HG03139 (cell line): ENCODE results near the gene PPP1R10.
"Not testable (repeated sequence)": the region's sequence is repeated elsewhere in the genome, so short reads cannot be mapped to it uniquely, and the experiment has no call there.

Source experiments
- ATAC-seq: cut with Tn5 transposase; IDR thresholded peaks from one replicate; pipeline ENCODE4 v1.9.1; 2021; ENCODE audit not compliant: unreplicated experiment

Gene PPP1R10

DNA sequence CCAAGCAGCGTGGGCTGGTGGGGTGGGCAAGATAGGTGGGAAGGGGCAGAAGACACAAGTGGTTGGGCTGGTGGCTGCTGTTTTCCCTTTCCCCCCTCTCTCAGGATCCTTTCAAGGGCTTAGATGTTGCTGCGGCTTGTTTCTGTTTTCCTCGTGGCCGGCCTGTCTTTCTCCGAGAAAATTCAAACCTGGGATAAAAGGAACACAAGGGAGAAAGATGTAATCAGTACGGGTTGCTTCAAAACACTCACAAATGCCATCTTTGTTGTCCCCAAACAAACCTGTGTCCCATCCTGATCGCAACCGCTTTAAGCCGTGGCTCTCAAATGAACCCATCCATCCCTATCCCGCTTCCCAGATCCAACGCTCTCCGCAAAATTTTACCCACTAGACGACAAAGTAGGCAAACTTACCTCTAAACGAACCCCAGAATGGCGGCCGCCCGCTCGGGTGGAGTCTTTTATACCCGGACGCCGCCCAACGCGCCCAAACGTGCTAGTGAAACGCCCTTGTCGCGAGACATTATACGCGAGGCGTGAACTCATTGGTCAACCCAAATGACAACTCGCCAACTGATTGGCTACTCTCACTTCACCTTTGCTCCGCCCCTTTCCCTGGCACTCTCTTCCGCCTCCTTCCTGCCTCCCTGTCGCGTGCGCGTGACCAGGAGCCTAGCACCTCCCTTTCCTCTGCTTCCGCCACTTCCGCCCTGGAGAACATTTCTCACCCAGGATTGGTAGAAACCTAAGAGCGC is at the start of gene PPP1R10:
Gene PPP1R10 (minus strand): TSS at position 433 of the 754 bp plus-strand sequence. CDS start 7,299 bp downstream, outside the sequence.
- peak; percentile 61 for ATAC-seq

DNA sequence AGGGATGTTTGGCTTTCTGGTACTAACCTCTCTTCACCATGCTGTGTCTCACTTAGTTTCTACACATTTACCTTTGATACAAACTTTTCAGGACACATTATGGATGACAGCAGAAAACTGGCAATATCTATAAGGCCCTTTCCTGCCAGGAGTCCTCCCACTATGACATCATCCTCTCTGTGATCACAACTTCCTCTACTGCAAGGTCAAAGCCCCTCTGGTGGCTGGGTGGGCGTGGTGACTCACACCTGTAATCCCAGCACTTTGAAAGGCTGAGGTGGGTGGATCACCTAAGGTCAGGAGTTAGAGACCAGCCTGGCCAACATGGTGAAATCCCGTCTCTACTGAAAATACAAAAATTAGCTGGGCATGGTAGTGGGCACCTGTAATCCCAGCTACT is 49.3 kb upstream of the PPP1R10 start:
- not testable (repeated sequence) for ATAC-seq

DNA sequence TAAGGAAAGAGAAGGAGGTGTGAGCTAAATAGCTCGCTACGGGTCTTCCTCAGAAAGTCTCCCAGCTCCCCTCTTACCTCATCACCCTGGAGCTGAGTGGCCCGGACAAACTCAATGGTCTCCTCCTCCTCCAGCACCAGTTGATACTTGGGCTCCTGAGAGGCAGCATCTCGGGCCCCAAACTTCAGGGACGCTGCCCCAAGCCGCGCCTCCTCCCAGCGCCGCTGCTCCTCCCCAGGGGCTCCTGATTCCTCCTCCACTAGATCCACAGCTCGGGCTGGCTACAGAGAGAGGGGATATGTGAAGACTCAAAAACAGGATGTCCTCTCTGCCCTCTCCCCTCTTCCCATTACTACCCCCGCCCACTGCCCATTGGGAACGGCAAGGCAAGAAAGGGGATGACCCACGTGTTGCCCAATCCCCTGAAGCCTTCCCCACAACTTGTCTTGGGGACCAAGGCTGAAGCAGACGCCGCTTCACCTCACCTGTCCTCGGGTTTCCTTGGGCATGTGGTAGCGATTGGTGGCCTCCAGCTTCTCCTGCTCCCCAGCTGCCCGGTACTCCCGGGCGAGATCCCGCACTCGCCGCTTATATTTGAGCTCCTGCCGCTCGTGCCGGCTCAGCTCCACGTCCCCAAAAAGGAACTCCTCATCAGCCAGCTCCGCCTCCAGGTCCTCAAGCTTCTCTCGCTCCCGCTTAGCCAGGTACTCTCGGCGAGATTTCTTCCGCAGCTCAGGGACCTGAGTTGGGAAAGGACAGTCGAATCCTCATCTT is 48.1 kb upstream of the PPP1R10 start:
- ATAC-seq: no peak

DNA sequence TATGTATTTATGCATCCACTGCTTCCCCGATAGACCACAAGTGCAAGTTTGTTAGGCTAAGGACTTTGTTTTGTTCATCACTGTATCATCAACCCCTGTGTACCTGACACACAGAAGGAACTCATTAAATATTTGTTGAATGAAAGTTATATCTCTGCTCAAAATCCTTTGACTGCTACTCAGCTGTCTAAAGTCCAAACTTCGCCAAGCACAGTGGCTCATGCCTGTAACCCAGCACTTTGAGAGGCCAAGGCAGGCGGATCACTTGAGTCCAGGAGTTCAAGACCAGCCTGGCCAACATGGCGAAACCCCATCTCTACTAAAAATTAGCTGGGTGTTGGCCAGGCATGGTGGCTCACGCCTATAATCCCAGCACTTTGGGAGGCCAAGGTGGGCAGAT is 40.9 kb upstream of the PPP1R10 start:
- ATAC-seq: not testable (repeated sequence)

DNA sequence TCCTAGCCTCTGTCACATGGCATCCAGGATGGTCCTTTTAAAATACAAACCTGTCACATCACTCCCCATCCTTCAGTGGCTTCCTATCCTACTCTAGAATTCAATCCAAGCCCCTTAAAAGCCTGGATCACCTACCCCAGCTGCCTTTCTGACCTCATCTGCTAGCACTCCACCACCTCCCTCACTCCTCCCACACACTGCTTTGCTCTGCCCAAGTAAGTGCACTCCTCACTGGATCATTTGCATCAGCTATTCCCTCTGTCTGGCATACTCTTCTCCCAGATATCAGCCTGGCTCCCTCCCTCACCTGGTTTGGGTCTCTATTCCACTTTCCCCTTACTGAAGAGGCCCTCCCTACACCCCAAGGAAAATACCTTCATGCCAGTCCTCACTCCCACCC is 40.4 kb upstream of the PPP1R10 start:
- no peak for ATAC-seq

DNA sequence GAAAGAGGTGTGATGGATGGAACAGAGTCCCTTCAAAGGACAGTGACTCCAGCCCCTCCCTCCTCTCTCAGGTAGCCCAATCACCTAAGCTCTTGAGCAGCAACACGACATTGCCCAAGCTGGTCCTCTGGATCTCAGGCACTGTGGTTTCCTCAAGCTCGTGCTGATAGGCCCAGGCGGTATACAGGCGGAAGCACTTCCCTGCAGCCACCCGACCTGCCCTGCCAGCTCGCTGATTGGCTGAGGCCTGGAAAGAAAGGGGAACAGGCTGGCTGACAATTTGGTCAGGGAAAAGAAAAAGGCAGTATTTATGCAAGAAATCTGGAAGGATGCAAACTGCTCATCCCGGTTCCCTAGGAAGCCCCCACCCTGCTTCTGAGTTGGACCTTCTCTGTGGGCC is 39.5 kb upstream of the PPP1R10 start:
- no peak for ATAC-seq

DNA sequence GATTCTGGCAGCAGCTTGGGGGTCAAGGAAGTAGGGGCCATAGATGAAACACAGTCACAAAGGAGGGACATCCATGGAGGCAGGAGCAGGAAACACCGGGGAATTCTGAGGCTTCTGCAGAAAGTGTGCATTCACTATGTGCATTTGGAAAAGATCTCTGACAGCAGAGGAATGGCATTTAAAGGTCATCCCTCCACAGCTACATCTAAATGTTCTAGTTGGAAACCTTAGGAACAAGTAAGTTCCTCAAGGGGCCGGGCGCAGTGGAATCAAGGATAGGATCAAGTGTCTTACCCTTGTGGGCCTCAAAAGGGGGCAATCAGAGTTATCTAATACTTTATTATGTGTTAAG is 38.7 kb upstream of the PPP1R10 start:
- ATAC-seq: no peak

DNA sequence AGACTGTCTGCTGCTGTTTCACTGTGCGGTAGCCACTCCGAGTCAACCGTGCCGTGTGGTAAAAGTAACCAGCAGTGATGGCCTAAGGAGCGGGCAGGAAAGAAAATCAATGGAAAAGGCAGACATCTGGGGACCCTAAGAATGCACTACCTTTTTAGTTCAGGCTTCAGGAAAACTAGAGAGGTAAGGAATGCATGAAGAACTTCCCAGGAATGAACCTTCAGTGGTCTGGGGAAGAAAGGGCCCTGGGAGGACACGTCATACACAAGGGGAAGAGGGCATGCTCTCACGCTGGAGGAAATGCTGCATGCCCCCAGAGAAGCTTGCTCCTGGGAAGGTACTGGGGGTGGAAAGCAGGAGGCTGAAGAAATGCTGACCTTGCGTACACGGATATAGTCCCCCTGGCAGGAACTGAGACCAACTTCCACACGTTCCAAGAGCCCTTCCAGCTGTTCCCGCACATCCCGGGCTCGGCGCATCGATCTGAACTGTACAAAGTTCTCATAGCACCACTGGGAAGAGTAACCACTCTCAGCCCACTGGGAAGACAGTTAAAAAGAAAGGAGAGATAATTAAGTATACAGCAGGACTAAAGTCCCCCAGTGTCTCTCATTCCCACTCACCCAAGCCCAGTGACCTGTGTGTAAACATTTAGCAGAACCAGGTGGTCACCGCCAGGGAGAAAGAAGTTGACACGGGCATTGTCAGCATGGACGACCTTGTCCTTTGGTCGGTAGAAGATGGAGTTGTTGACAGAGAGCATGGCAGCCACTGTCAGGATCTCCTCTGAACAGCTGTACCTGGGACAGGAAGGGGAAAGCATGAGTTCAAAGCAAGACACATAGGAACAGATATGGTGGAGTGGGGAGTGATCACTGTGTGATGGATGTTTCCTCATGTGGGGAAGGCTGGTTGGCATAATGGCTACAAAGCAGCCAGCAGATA is 38.0 kb upstream of the PPP1R10 start:
- ATAC-seq: no peak

DNA sequence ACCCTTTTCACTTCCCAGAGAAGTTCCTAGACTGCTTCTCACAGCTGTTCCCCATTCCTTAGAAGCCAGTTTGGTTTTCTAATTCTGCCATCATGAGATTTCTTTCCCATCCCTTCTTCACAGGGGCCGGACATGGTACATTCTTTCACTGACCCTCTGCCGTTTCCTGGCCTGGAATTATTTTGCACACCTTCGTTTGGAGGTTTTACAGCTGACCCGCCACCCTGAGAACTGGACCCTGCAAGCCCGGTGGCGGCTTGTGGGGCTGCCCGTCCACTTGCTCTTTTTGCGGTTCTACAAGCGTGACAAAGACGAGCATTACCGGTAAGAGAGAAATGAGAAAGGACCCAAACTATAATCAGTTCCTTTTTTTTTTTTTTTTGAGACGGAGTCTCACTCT is 34.1 kb upstream of the PPP1R10 start:
- ATAC-seq: no peak

DNA sequence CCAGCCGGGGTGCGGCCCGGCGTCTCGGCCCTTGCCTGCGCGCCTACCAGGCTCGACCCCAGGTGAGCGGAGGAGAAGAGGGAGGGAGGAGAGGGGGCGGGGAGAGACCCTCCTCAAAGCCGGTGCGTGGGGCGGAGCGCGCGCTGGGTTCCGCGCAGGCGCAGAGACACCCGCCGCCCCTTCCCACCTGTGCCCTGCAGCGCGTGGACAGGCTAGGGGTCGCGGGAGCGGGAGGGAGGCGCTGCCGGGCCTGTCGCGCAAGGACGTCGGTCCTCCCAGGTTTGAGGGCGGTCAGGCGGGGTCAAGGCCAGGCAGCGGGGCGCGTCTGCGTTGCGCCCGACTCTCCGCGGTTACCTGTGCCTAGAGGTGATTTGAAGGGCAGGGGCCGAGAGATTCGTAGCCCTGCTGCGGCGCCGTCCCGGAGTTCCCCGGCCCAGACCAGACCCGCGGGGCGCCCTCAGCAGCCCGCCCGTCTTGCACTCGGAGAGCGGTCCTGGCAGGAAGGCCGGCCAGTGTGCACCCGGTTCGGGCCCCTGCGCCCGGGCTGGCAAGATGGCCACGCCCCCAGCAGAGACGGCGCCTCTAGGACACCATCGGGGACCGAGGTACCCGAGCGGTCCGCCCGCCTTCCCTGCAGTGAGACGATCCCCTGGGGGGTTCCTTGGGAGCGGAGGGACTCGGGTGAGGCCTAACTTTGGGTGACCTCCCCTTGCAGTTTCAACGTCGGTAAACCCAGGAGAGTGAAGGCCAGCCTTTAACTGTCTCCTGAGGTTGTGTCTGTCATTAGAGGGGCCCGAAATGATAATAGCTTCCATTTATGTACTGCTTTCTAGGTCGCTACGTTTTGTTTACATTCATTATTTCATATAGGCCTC is 30.4 kb upstream of the PPP1R10 start:
- ATAC-seq: peak; percentile 53

DNA sequence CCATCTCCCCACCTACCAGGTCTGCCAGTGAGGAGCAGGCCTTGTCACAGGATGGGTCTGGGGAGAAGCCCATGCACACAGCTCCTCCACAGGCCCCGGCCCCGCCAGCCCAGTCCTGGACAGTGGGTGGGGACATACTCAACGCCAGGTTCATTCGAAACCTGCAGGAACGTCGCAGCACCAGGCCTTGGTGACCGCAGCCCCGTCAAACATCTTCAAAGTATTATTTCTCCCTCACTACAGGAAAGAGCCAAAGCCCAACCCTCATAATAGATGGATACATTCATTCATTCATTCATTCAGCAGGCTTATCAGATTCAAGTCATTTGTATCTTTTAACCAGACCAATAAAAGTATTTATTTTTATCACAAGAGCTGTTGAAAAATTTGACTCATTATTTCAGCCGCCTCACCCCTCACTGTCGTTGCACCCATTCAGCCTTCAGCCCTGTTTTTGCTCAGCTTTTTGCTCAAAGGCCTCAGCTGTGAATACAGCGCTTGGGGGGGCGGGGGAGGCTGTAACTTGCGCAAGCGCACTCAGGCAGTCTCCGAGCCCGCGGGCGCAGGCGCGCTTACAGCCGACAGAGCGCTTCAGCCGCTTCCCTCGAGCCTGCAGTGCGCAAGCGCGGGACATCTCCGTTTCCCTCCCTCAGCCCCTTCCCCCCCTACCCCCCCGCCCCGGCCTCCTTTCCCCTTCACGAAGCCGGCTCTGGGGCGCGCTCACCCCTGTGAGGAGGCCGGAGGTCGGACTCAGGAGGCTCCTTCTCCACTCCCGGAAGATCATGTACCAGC is 29.6 kb upstream of the PPP1R10 start, which contains the start of gene C6orf136:
Gene C6orf136 (plus strand): TSS at position 684 of the 792 bp plus-strand sequence. CDS start 99 bp downstream, at position 783.
- peak; percentile 47 for ATAC-seq

DNA sequence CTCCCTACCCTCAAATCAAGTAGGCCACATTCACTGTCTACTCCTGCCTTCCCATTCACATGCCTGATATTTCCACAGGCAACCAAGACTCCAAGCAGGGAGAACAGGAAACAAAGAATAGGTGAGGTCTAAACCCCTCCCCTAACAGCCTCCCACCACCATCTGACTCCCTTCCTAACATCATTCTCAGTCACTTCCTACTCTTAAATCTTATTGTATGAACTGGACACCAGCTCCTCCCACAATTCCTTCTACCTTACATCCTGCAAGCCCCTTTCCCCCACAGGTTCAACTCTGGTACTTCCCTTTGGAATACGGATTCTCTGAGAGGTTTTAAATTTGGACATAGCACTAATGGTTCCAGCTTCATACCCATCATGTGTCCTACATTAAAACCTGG is 28.9 kb upstream of the PPP1R10 start:
- no peak for ATAC-seq

DNA sequence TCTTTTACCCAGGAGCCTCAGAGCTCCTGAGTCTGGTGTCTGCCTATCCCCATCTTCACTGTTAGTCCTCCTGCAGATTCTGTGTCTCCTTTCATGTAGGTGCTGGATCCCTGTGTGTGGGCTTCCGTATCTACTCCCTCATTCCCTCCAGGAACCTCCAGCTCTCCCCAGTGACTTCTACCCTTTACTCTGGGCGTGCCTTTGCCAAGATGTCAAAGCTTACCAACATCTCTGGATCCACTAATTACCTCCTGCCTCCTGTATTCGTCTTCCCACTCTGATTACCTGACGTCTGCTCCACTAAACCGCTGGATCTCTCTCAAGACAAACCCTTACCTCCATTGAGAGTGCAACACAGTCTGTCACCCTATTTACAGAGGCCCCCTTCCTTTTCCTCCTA is 27.7 kb upstream of the PPP1R10 start:
- no peak for ATAC-seq

DNA sequence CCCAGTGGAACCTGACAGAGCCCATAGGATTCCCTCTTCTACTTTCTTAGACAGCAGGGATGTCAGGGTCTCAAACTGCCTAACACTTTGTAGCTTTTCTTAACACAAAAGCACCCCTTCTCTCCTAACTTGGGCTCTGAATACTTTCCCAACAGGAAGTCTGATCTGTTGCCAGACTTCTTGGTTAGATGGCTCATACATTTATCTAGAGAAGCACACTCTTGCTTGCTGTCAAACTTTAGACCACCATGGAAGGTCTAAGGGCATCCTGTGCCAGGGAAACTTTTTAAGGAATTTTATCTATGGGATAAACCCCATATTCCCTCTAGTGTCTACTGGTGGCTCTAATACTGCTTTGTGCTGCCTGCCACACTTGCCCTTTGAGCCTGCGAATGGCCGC is 26.6 kb upstream of the PPP1R10 start:
- ATAC-seq: no peak

DNA sequence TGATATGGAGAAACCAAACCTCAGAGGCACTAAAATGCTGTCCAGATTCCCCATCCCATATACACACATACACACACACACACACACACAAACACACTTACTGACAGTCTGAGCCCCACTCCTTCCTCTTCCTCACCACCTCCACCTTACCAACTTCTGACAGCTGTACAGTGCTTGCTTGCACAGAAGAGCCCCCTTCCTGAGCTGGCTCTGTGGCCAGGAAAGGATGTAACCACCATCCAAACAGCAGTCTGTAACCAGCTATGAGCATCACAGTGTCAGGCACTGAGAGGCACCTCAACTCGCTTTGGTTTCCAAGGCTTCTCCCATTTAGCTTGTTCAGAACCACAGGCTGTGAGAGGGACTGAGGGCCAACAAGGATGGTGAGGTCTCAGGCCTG is 24.0 kb upstream of the PPP1R10 start:
- no peak for ATAC-seq

DNA sequence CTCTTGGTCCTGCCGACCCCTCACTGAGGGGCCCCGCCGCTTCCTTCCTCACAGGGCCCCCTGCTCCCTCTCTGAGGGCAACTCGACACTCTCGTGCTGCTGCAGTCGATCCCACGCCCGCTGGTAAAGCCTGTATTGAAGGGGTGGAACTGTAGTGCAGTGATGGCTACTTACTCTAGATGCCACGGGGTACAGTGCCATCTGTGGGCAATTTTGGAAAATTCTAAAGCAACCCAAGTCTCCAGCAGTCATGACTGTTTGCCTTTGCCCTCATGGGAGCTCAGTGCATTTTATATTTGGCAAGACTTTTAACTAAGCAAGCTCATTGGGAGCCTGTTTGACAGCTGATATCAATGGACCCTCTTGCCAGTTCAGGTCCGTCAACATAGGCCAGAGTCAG is 23.4 kb upstream of the PPP1R10 start:
- no peak for ATAC-seq

DNA sequence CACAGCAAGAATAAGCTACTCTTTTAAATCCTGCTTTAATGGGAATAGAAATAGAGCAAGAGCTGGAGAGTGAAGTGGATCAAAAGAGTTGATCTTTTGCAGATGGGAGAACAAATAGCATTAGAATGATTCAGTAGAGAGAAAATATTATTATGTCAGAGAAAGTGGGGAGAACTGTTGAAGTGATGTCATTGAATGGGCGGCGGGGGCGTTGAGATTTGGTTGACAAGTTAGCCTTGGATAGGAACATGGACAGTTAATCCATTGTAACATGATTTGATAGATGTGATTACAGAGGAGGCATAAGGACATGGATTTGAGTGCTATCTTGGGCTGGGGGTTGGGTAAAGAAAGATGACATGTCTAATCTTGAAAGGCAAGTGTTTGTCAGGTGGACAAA is 18.8 kb upstream of the PPP1R10 start:
- no peak for ATAC-seq

DNA sequence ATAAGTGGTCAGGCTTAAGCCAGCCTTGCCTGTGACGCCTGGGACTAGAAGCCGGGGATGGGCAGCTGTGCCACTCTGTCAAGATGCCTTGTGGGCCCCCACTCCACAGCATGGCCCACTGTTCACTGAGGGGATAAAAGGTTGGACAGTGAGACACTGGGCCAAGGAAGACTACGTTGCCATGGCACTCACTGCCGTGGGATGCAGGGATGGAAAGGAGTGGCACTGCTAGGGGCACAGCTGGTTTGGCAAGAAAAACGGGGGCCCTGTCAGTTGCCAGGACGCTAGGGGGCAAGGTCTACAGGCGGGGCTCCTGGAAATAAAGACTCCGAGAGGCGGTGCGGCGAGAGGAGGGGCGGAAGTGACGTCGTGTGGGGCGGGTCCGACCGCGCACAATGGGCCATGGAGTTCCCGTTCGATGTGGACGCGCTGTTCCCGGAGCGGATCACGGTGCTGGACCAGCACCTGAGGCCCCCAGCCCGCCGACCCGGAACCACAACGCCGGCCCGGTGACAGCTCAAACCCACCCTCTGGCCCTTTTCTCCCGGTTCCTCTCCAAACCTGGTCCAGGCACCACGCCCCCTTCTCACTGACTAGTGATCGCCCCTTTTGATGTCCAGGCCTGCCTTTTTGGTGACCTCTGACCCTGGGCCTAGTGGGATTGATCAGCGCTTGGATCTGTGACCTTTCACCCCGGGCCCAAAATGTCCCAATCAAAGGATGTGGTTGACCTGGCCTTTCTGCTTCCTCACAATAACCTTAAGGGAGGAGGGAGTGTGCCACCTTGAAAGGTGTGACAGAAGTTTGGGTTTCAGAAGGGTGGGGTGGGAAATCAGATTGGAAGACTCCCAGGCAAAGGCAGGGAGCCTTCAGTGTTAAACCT is 9.7 kb upstream of the PPP1R10 start, which contains the start of gene ATAT1:
Gene ATAT1 (plus strand): TSS at position 391 of the 883 bp plus-strand sequence.
- peak; percentile 81 for ATAC-seq
